Bronchial epithelial cell (primary cell): ENCODE results near the gene B4GALT6. TPM values are rescaled to one million over a fixed set of nuclear protein-coding genes. Genes with fewer than 3 reads are reported as not detected.

Experiments
- DNase-seq: peaks from one replicate; pipeline ENCODE4 v3.0.0-alpha.2; 2010; ENCODE audit warnings: low read depth
- FAIRE-seq: peaks from 2 replicates; lab custom pipeline; 2011; peaks lifted over from hg19 to GRCh38; lab: Jason Lieb, UNC
- H3K27me3 ChIP-seq: 2 replicates; pipeline ENCODE4 v1.5.1; 2011; ENCODE audit warnings: low read length; ENCODE audit not compliant: control insufficient read depth, insufficient read depth
- H3K36me3 ChIP-seq: 2 replicates; pipeline ENCODE4 v1.5.1; 2011; ENCODE audit warnings: low read length; ENCODE audit not compliant: control insufficient read depth, insufficient read depth
- H3K4me3 ChIP-seq: 2 replicates; pipeline ENCODE4 v1.5.1; 2011; ENCODE audit warnings: mild to moderate bottlenecking, low read depth, low read length, control low read depth
- CTCF ChIP-seq: IDR thresholded peaks from 2 replicates; pipeline ENCODE4 v1.5.1; 2011; ENCODE audit warnings: mild to moderate bottlenecking, moderate library complexity, low read length, control low read depth, inconsistent platforms; ENCODE audit not compliant: insufficient read depth, severe bottlenecking
- total RNA-seq: library from RNA; depleted of rRNA; stranded (reverse); fragments of >200 nt; gene quantifications from 2 replicates; pipeline ENCODE4 v1.2.1, GENCODE V29; 2014

Gene B4GALT6
- total RNA-seq, 1 donor from 2014 or later, result 2.4 TPM

GRCh38 chr18:31598021-31598805 is 86.2 kb downstream of the B4GALT6 start:
- Histone ChIP-seq H3K27me3 (no peaks in the 10 kb centered on the region), H3K4me3 (no peak overlapping the region), H3K36me3 (no peaks in the 10 kb centered on the region)
- FAIRE-seq, result no peak
- TF ChIP-seq CTCF, result no peak
- no peak for DNase-seq

GRCh38 chr18:31596081-31596872 is 88.1 kb downstream of the B4GALT6 start:
- H3K27me3 ChIP-seq, result no peaks in the 10 kb centered on the region
- no peak for TF ChIP-seq CTCF
- no peak overlapping the region for H3K4me3 ChIP-seq
- no peaks in the 10 kb centered on the region for H3K36me3 ChIP-seq
- no peak for DNase-seq
- FAIRE-seq, result no peak

- Histone ChIP-seq H3K36me3 (no peaks in the 10 kb centered on the region), H3K27me3 (no peaks in the 10 kb centered on the region), H3K4me3 (no peak overlapping the region)
- no peak for DNase-seq
- FAIRE-seq, result no peak
- TF ChIP-seq CTCF, result no peak
These were observed 89.1 kb downstream of the B4GALT6 start for GRCh38 chr18:31595121-31595771.

GRCh38 chr18:31592506-31593157 is 91.7 kb downstream of the B4GALT6 start:
- FAIRE-seq (no peak), DNase-seq (no peak)
- Histone ChIP-seq H3K36me3 (no peaks in the 10 kb centered on the region), H3K27me3 (no peaks in the 10 kb centered on the region), H3K4me3 (no peak overlapping the region)
- TF ChIP-seq CTCF, result no peak

- no peak for DNase-seq
- no peaks in the 10 kb centered on the region for H3K36me3 ChIP-seq
- no peak for FAIRE-seq
- no peaks in the 10 kb centered on the region for H3K27me3 ChIP-seq
- no peak for TF ChIP-seq CTCF
- no peak within 1 kb of the TSS for H3K4me3 ChIP-seq
These were observed 92.8 kb downstream of the B4GALT6 start, which contains the start of gene TTR for GRCh38 chr18:31591628-31592027. Gene TTR (plus strand): TSS chr18:31591877. CDS start chr18:31591903, 26 bp downstream.
